PC-3 (cell line): ENCODE measurements around the gene MET.

Experiments
- EZH2 ChIP-seq: fragments of 300-600 bp; sonication (generic); IDR thresholded peaks from one replicate; pipeline ENCODE4 v1.6.1; 2017; ENCODE audit warnings: antibody characterized with exemption, mild to moderate bottlenecking, low read length; ENCODE audit not compliant: unreplicated experiment
- EZH2phosphoT487 ChIP-seq: fragments of 300-600 bp; sonication (generic); IDR thresholded peaks from 2 replicates; pipeline ENCODE4 v1.6.1; 2018; ENCODE audit warnings: mild to moderate bottlenecking, antibody characterized with exemption, low read length, borderline replicate concordance
- TF ChIP-seq, protein P1 (sequence below): fragments of 300-600 bp; sonication (generic); conservative IDR thresholded peaks from 2 replicates; pipeline ENCODE4 v1.5.1; 2017; ENCODE audit warnings: antibody characterized with exemption, low read depth, mild to moderate bottlenecking, low read length

DNA sequence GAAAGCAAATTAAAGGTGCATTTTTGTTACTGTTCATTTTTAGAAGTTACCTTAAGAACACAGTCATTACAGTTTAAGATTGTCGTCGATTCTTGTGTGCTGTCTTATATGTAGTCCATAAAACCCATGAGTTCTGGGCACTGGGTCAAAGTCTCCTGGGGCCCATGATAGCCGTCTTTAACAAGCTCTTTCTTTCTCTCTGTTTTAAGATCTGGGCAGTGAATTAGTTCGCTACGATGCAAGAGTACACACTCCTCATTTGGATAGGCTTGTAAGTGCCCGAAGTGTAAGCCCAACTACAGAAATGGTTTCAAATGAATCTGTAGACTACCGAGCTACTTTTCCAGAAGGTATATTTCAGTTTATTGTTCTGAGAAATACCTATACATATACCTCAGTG, 99.6 kb downstream of the MET start:
- TF ChIP-seq EZH2 (no peak), EZH2phosphoT487 (no peak)
- TF ChIP-seq, protein P1, sequence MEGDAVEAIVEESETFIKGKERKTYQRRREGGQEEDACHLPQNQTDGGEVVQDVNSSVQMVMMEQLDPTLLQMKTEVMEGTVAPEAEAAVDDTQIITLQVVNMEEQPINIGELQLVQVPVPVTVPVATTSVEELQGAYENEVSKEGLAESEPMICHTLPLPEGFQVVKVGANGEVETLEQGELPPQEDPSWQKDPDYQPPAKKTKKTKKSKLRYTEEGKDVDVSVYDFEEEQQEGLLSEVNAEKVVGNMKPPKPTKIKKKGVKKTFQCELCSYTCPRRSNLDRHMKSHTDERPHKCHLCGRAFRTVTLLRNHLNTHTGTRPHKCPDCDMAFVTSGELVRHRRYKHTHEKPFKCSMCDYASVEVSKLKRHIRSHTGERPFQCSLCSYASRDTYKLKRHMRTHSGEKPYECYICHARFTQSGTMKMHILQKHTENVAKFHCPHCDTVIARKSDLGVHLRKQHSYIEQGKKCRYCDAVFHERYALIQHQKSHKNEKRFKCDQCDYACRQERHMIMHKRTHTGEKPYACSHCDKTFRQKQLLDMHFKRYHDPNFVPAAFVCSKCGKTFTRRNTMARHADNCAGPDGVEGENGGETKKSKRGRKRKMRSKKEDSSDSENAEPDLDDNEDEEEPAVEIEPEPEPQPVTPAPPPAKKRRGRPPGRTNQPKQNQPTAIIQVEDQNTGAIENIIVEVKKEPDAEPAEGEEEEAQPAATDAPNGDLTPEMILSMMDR, result no peak
